ENCODE measurements around the gene SYNPO2.
"Not testable (repeated sequence)": the region's sequence is repeated elsewhere in the genome, so short reads cannot be mapped to it uniquely, and the experiment has no call there.

SYNPO2 gene

DNA sequence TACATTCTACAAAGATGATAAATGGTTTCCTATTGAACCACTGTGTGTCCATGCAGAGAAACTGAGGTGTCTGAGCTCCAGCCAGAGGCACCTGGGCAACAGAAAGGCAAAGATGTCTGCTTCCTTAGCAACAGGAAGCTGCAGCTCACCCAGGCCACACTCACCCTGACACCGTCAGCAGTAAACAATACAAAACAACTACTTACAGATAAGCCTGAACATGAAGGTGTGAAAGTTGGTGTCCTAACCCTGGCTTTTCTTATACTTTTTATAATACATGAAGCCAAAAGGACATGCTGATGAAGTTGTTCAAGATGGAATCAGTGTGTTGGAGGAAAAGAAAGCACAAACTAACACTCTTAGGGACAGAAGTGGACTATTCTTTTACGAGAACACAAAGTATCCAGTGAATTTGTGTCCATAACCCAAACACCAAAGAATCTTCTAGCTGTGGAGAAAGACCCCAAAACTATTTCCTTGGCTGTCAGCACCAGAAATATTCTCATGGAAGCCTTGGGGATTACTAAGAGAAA is 117.3 kb downstream of the SYNPO2 start:
- no peak for DNase-seq (ENCODE audit: low read depth)

DNA sequence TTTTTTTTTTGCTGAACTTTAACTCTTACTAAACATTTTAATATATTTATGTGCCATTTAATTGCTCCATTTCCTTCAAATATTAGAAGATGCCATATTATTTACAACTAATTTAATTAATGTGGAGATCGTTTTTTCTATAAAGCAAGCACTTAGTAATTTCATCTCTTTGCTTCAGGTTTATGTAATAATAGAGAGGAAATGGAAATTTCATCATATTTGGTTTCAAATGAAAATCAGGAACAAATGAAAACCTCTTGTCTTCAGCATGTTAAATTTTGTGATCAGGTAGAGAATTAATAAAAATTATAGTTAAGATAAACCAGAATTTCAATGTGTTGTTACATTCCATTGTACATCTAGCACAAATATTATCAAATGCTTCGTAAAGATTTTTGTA is 120.1 kb downstream of the SYNPO2 start:
- DNase-seq (ENCODE audit: low read depth) = no peak

DNA sequence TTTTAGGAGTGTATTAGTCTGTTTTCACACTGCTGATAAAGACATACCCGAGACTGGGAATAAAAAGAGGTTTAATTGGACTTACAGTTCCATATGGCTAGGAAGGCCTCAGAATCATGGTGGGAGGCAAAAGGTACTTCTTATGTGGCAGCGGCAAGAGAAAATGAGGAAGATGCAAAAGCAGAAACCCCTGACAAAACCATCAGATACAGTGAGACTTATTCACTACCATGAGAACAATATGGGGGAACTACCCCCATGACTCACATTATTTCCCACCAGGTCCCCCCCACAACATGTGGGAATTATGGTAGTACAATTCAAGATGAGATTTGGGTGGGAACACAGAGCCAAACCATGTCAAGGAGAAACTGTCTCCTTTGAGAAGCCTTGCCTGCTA is 121.6 kb downstream of the SYNPO2 start:
- not testable (repeated sequence) for DNase-seq (ENCODE audit: low read depth)

DNA sequence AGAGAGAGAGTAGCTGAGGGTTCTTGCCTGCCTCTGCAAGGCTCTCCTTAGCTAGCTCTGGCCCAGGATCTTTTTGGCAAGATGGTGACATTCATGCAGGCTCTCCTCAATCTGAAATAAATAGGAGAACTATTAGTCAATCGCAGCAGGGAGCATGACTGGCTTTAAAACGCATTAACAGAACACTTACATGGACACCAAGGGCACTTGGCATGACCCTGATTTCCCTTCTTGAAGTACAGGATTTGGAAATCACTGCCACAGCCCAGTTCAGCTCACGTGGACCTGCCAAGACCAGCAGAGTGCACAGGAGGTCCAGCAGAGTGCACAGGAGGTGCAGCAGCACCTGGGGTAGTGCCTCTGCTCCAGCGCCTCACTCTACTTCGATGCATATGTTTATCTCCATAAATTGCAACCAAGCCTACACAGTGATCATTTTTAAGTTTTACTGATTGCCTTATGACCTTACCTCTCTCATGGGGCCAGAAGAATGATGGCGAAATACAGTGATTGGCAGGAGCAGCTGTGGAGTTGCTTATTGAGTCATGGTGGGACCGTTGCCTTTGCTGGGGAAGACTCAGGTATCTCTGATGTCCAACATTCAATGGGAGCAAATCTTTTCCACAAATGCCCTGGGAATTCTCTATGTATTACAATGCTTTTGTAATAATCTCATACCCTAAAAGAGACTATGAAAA is 122.4 kb downstream of the SYNPO2 start:
- no peak for DNase-seq (ENCODE audit: low read depth)

DNA sequence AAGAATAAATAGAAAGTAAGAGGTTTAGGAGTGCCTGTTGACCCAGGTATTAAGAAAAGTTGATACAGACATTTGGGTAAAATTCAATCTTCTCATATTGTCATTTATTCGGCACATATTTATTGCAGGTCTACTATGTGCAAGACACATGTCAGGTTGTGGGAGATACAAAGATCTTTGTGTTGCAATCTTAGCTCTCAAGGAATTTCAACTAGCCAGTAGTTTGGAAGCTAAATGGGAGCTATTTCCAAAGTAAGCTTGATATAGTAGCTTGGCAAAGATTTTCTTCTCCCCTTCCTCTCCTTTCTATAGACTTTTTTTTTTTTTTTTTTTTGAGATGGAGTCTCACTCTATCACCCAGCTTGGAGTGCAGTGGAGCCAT is 122.9 kb downstream of the SYNPO2 start:
- DNase-seq (ENCODE audit: low read depth) = no peak

DNA sequence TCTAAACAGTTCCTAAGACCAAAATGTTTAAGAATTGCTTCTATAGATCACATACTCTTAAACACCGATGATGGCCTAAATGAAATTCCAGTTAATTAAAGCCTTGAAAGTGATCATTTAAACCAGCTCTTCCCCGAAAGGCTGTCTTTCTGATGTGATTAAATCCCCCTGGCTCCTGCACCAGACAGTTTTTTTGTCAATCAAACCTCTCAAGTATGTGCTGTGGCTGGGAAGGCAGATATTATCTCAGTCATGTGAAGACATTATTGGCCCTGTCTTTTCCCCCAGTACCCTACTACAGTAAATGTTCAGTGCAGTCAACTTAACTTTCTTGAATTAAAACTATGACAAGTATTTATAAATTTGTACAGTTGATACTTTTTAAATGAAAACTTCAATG is 126.0 kb downstream of the SYNPO2 start:
- no peak for DNase-seq (ENCODE audit: low read depth)

DNA sequence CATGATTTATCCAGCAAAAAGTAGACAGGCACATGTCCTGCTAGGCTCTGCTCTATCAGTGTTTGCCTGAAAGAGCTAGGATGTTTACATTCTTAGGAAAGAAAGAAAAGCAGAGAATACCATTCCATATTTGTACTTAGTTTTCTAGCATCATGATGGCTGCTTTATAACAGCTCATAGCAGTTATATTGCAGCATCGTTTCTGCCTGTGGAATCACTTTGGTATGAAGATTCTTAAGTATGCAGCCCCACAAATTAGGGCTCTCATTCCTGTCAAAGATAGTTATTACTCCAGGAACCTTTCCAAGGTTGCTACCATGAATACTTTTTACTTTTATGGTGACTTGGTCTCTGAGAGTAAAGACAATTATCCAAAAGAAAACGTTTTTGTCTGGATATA is 128.0 kb downstream of the SYNPO2 start:
- peak; percentile 87 for DNase-seq (ENCODE audit: low read depth)

DNA sequence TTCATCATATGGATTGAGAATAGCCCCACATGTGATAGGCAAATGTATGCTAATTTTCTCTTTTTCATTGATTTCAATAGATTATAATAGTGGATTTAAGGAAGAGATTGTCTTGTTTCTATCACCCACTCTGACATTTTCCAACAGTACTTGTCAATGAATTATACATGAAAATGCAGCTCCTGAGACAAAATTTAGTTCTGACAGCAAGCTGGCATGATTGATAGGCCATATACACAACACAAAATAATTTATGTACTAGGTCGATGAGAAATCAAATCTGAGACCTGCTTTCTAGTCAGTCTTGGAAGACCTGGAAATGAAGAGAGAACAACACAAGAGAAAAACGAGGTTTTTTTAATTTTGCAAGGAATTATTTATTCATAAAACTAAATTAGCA is 129.0 kb downstream of the SYNPO2 start:
- no peak for DNase-seq (ENCODE audit: low read depth)

DNA sequence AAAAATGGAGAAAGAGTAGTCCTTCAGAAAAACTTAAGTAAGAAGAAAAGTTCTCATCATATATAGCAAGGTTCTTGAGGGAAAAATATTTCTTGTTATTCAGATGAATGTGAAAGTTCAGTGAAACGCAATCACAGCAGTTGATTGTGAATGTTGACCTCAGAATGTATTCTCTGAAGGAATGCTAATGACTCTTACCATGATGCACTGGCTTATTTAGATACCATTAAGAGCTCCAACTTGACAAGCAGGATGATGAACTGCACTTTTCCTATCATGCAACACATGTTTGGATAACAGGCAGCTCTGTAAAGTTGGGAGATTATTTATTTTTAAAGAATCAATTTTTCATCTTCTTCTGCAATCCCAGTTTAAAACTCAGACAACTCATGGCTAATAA is 131.5 kb downstream of the SYNPO2 start:
- DNase-seq (ENCODE audit: low read depth) = no peak

DNA sequence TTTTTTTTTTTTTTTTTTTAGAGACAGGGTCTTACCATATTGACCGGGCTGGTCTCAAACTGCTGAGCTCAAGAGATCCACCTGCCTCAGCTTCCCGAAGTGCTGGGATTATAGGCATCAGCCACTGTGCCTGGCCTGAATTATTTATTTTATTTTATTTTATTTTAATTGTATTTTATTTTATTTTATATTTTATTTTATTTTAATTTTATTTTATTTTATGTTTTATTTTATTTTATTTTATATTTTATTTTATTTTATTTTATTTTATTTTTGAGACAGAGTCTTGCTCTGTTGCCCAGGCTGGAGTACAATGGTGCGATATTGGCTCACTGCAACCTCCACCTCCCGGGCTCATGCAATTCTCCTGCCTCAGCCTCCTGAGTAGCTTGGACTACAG is 133.9 kb downstream of the SYNPO2 start:
- DNase-seq (ENCODE audit: low read depth) = not testable (repeated sequence)

DNA sequence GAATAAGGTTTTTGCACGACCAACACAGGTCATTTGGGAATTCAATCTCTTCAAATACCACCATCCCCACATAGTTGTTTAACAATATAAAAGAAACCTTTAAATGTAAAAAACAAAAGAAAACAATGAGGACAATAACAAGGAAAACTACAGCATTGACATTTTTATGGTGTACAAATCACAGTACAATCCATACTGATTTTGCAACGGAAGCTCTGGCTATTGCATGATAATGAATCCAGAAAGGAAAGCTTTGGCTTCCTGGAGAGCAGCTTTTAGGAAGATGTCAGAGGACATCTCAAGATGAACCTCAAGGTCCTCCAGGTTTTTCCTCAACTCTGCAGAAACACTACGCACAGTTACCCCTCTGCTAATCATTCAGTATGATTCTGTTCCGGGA is 135.4 kb downstream of the SYNPO2 start:
- no peak for DNase-seq (ENCODE audit: low read depth)

DNA sequence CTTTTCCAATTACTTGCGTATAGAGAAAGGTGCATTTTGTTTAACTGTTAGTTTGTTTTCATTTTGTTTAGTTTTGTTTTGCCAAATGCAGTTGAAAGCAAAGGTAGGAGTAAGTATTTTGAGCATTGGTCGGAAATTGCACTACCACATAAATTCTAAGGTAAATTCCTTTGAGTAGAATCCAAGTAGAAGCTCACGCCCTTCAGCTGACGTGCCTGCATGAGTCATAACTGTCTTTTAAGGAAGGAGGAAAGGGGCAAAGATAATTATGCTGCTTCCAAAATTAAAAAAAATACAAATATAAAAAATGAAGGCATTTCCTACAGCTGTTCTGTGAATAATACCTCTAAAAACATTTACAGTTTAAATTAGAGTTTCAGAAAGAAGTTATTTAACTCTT is 136.8 kb downstream of the SYNPO2 start:
- no peak for DNase-seq (ENCODE audit: low read depth)

DNA sequence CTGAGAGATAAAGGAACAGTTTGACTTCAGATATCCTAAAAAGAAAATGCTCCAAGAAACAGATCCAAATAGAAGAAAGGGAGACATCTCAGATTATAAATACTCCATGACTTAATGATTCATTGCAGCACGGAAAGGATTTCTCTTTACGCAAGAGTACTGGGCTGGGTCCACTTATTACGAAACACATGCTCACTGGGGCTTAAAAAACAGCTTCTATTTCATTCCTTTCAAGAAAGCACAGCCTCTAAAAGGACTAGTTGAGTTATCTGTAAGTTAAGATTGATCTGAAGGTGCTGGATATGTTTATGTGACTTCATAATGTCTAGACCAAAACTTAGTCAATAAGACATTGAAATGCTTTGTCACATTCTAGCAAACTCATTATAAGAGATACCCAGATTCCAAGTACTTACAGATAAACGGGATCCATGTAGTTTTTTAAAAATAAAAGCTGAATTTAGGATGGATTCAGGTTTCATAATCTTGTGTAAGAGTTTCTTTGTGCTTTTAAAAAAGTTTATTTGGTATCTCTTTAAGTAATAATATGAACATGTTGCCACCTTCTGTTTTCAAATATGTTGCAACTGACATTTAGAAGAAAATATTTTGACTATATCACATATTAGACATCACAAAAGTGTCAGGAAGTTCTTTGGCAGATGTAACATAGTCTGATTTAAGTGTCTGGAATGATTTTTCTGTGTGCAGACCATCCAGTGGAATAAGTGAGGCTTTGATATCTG is 137.4 kb downstream of the SYNPO2 start:
- peak; percentile 84 for DNase-seq (ENCODE audit: low read depth)

DNA sequence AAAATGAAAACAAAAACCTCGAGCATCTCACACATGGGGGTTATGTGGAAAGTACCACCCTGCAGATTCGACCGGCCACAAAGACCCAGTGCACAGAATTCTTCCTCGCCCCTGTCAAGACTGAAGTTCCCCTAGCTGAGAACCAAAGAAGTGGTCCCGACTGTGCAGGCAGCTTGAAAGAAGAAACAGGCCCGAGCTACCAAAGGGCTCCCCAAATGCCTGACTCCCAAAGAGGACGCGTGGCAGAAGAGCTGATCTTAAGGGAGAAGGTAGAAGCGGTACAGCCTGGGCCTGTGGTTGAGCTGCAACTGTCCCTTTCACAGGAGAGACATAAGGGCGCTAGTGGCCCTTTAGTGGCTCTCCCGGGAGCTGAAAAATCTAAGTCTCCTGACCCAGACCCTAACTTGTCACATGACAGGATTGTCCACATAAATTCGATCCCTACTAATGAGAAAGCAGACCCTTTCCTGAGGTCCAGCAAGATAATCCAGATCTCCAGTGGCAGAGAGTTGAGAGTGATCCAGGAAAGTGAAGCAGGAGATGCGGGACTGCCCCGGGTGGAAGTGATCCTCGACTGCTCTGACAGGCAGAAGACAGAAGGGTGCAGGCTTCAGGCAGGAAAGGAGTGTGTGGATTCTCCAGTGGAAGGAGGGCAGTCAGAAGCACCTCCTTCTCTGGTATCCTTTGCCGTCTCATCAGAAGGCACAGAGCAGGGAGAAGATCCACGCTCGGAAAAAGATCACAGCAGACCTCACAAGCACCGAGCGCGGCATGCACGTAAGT is 138.2 kb downstream of the SYNPO2 start:
- peak; percentile 72 for DNase-seq (ENCODE audit: low read depth)

DNA sequence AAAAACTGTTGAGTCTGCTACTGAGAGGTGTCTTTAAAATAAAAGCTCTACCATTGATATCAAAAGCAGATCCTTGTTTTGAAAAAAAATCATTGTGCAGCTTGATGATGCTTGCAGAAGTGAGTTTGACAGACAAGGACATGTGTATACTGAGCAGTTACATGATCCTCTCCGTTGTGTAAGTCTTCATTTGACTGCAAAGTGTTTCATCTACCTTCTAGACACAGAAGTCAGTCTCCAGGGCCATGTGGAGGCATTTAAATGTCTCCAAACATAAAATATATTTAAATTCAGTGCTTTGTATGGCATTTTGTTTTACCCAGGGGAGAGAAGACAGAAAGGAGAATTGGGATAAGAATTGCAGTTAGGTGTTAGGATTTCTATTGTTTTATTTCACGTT is 139.2 kb downstream of the SYNPO2 start:
- no peak for DNase-seq (ENCODE audit: low read depth)

DNA sequence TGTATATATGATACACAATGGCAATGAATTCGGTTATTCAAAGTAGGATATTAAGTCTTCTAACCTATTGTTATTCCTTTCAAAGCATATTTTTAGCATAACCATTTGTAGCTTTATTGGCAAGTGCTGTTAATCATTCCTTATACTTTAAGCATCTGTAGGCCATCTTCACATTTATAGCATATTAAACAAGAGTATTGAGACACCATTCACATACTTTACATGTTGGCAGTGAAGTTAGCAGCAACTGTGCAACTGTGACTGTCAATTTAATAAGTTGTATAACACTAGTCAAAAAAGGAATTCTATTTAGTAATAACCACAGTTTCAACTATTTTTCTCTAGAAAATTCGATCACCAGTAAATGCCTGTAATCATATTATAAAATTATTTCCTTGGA is 139.6 kb downstream of the SYNPO2 start:
- DNase-seq (ENCODE audit: low read depth) = no peak

DNA sequence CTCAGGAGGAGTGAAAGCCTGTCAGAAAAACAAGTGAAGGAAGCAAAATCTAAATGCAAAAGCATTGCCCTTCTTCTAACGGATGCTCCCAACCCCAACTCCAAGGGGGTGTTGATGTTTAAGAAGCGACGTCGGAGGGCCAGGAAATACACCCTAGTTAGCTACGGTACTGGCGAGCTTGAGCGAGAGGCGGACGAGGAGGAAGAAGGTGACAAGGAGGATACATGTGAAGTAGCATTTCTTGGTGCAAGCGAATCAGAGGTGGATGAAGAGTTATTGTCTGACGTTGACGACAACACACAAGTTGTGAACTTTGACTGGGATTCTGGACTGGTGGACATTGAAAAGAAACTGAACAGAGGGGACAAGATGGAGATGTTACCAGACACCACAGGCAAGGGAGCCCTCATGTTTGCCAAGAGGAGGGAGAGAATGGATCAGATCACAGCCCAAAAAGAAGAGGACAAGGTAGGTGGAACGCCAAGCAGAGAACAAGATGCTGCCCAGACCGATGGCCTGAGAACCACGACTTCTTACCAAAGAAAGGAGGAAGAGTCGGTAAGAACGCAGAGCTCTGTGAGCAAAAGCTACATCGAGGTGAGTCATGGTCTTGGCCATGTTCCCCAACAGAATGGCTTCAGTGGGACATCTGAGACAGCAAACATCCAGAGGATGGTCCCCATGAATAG is 141.3 kb downstream of the SYNPO2 start:
- no peak for DNase-seq (ENCODE audit: low read depth)

DNA sequence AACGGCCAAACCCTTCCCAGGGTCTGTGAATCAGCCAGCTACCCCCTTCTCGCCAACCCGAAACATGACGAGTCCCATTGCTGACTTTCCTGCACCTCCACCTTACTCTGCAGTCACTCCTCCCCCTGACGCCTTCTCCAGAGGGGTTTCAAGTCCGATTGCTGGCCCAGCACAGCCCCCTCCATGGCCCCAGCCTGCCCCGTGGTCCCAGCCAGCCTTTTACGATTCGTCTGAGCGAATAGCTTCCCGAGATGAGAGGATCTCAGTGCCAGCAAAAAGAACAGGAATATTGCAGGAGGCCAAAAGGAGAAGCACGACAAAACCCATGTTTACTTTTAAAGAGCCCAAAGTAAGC is 141.9 kb downstream of the SYNPO2 start:
- DNase-seq (ENCODE audit: low read depth) = no peak

DNA sequence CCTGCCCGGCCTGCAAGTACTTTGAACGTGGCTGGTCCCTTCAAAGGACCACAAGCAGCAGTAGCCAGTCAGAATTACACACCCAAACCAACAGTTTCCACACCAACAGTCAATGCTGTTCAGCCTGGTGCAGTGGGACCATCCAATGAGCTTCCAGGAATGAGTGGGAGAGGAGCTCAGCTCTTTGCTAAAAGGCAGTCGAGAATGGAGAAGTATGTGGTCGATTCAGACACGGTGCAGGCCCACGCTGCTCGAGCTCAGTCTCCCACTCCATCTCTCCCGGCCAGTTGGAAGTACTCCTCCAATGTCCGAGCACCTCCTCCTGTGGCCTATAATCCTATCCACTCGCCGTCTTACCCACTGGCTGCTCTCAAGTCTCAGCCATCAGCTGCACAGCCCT is 142.6 kb downstream of the SYNPO2 start:
- DNase-seq (ENCODE audit: low read depth) = no peak

DNA sequence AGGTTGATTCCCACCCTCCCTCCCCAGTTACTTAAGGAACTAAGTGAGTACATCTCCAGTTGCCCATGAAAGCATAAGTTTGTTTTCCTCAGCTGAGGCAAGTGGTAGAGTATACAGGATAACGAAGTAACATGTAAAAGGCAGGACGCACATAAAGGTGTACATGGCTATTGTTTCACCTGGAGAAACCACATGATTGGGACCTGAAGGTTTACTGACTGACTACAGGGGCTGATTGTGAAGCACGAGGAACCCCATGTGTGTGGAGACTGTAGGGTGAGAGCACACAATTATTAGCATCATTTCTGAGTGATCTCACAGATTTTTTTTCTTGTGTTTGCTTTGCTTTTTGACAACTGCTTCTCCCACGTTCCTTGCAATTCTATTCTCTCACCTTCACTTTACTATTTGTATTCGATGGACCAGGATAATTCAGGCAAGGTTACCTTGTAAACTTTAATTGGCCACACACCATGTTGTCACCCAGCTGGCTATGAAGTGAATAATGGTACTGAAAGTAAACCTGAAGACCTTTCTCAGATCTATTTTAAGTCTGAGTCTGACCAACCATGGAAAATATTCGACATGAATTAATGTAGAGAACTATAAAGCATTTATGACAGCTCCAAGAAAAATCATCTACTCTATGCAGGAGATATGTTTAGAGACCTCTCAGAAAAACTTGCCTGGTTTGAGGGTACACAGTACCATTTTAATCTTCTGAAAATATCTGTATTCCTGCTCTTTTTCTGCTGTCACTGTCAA is 144.4 kb downstream of the SYNPO2 start:
- no peak for DNase-seq (ENCODE audit: low read depth)

DNA sequence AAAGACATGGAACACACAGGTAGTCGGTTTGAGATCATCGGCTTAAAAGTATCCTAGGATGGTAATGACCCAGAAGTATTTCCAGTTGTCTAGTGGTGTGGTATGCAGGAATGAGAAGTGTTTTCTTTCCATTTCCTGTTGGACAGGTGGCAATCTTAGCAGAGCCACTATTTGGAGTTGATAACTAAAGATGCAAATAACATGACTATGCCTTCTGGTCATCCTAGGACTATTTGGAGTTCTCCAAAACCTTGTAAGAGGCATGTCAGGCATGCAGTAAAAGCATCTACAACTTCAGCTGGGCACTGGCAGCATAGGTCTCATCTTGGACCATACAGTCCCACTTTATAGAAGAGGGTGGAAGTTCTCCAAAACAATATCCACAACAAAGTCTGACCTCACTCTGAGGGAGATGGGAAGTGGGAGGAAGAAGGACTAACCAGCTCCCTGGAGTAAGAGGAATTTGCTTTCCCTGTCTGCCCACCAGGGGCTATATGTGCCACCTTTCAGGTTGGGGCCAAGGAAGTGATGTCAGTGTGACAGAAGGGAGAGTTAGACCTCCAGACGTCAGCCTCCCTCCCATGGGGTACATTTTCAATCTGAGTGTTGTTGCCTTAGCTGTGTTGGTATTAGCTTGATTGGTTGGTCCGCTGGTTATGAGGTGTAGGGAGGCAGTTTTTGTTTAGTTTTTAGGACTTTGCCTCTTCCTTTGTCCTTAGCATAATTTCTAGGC is 145.8 kb downstream of the SYNPO2 start:
- DNase-seq (ENCODE audit: low read depth) = no peak

Data from GM04504 (cell line).